OCI-M2 (cell line): Measurements from ENCODE around the gene ZNF646.

Experiments used
- DNase-seq: peaks from one replicate; lab custom pipeline; 2025; ENCODE audit not compliant: unreplicated experiment; lab: John Stamatoyannopoulos, UW

The ZNF646 gene

DNA sequence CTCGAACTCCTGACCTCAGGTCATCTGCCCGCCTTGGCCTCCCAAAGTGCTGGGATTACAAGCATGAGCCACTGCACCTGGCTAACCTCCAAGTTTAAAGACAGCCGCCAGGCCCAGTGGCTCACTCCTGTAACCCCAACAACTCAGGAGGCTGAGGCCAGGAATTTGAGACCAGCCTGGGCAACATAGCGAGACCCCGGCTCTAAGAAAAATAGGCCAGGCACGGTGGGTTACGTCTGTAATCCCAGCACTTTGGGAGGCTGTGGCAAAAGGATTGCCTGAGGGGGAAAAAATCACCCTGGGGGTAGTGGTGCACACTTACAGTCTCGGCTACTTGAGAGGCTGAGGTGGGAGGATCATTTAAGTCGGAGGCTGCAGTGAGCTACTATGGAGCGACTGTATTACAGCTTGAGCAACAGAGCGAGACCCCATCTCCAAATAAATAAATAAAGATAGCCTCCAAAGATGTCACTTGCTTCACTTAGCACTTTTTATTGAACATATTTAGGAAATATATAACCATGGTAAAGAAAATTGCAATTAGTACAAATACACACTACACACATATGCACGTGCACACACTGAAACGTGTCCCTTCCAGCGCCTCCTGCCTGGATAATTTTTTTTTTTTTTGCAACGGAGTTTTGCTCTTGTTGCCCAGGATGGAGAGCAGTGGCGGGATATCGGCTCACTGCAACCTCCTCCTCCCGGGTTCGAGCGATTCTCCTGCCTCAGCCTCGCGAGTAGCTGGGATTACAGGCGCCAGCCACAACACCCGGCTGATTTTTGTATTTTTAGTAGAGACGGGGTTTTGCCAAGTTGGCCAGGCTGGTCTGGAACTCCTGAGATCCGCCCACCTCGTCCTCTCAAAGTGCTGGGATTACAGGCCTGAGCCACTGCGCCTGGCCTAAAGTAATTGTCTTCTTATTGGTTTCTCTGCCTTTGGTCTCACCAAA, 32.6 kb downstream of the ZNF646 start:
- DNase-seq = no peak

DNA sequence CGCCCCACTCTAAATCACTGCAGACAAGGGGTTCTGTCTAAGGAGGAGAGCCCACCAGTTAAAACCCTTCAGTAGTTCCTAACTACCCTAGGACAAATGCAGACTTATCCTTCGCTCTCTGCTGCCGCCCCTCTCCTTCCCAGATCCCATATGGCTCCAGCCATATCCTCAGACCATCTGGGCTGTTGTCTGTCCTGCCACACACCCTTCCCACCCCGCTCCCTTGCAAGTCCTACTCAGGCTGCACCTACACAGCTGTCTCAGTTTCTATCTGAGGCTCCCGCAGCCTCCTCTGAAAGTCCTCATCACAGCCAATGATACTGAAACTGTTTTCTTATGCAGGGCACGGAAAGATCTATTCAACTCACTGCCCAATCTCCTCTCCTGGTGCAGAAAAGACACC, 33.2 kb downstream of the ZNF646 start:
- DNase-seq = no peak

DNA sequence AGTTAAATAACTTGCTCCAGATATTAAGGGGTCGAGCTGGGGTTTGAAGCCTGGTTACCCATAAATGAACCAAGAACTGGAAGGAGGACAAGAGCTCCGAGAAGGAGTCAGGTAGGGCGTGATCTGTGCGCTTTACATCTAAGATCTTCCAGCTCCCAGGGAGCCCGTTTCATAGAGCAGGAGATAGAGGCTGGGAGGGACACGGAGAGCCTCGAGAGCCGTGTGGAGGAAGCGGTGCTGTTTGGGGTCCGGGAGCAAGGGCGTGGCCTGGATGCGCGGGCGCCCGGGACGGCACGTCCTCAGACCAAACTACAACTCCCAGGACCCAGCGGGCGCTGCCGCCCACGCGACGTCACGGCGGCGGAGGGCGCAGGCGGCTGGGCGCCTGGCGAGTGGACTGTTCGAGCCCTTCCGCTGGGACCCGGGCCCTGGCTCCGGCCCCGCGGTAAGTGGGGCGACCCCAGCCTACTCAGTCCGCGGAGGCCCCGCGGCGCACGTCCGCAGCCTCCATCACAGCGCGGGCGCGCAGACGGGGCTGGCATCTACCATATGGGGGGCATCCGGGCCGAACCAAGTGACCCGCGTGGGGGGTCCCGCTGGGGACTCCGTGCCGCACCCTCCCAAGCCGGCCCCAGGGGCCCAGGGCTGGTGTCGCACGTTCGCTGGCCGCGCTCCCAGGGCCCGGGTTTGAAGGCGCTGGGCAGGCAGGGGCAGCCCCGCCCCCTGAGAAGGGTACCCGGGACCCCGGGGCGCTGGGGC, 34.0 kb downstream of the ZNF646 start, which contains the start of gene BCKDK:
Gene BCKDK (plus strand): TSS at position 352 of the 759 bp plus-strand sequence. CDS start 838 bp downstream, outside the sequence.
- DNase-seq = peak; percentile 31

DNA sequence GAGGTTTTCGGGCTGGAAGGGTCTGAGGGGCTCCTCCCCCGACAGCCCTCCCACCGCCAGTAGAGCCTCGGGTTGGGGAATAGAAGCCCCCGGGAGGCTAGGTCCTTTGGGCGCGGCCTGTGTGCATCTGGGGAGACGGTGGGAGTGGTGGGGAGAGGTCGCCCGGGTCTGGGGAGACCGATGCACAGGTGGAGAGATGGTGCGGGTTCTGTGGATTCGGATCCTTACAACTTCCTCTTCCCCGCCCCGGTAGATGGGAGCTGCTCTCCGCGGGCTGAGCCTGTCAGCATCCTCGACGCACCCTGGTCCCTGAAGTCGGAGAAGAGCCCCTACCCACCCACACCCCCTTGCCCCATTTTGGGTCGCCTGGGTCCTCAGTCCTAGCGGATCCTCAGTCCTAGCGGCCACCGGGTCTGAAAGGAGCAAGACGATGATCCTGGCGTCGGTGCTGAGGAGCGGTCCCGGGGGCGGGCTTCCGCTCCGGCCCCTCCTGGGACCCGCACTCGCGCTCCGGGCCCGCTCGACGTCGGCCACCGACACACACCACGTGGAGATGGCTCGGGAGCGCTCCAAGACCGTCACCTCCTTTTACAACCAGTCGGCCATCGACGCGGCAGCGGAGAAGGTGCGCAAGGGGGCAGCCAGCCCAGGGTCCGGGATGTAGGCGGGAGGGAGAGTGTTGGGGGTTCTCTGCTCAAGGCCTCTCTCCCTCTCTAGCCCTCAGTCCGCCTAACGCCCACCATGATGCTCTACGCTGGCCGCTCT, 34.8 kb downstream of the ZNF646 start:
- no peak for DNase-seq

DNA sequence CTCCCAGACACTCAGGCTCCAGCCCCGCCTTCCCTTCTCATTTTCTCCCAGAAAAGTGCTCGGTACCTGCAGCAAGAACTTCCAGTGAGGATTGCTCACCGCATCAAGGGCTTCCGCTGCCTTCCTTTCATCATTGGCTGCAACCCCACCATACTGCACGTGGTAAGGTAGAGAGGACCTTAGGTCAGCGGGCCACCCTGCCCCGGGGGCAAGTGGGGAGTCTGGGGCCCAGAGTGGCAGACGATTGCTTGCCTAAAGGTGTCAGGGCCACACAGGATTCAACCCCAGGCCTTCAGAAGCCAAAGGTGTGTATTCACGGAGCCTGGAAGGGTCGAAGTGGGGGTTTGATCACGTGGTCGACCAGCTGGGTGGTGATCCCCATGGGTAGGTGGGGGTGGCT, 35.4 kb downstream of the ZNF646 start:
- no peak for DNase-seq

DNA sequence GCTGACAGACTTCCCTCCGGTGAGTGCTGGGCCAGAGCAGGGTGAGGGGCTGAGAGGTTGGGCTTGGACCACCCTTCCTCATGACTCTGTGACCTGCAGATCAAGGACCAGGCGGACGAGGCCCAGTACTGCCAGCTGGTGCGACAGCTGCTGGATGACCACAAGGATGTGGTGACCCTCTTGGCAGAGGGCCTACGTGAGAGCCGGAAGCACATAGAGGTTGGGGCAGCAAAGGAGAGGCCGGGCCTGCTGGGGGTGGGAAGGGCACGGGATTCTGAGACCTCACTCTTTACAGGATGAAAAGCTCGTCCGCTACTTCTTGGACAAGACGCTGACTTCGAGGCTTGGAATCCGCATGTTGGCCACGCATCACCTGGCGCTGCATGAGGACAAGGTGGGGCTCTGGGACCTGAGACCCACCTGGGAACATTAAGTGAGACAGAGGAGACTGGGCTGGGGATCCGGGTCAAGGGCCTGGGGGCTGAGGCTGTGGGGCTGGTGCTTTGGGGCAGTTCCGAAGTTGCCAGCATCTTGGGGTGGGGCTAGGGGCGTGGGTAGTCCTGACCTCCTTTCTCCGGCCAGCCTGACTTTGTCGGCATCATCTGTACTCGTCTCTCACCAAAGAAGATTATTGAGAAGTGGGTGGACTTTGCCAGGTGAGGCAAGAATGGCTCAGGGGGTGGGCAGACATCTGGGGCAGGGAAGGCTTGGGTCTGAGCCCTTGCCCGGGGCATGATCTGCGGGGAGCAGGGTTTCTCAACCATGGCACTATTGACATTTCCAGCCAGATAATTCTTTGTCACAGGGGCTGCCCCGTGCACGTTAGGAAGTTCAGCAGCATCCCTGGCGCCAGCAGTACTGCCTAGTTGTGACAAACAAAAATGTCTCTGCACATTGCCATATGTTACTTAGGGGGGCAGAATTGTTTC, 36.1 kb downstream of the ZNF646 start:
- DNase-seq = no peak

DNA sequence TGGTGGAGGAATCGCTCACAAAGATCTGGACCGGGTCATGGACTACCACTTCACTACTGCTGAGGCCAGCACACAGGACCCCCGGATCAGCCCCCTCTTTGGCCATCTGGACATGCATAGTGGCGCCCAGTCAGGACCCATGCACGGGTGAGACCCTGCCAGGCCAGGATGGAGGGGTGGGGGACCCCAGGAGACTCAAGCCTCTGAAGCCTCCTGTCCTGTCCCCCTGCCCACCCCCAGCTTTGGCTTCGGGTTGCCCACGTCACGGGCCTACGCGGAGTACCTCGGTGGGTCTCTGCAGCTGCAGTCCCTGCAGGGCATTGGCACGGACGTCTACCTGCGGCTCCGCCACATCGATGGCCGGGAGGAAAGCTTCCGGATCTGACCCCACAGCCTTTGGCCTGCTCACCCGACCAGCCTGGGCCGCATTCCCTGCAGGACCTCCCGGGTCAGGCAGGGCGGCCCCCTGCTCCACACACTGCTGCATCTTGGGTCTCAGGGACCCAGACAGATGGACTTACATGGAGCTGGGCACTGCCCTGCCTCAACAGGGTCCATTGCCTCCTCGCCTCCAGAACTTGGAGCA, 37.8 kb downstream of the ZNF646 start:
- no peak for DNase-seq

DNA sequence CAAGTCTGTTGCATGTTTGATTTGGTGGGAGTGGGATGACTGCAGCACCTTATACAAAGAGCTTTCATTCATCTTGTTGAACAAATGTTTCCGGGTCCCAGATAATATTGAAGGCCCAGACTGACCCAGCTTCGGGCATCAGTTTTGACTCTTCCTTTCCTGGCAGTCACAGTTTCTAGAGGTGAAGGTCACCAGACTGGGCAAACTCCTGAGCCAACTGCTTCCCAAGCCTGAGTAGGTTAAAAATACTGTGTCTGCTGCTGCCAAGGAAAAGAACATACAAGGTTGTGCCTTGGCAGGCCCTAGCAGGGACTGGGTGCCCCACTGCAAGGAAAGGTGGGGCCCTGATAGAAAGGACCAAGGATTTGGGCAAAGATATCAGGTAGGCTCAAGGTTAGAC, 38.5 kb downstream of the ZNF646 start:
- no peak for DNase-seq

DNA sequence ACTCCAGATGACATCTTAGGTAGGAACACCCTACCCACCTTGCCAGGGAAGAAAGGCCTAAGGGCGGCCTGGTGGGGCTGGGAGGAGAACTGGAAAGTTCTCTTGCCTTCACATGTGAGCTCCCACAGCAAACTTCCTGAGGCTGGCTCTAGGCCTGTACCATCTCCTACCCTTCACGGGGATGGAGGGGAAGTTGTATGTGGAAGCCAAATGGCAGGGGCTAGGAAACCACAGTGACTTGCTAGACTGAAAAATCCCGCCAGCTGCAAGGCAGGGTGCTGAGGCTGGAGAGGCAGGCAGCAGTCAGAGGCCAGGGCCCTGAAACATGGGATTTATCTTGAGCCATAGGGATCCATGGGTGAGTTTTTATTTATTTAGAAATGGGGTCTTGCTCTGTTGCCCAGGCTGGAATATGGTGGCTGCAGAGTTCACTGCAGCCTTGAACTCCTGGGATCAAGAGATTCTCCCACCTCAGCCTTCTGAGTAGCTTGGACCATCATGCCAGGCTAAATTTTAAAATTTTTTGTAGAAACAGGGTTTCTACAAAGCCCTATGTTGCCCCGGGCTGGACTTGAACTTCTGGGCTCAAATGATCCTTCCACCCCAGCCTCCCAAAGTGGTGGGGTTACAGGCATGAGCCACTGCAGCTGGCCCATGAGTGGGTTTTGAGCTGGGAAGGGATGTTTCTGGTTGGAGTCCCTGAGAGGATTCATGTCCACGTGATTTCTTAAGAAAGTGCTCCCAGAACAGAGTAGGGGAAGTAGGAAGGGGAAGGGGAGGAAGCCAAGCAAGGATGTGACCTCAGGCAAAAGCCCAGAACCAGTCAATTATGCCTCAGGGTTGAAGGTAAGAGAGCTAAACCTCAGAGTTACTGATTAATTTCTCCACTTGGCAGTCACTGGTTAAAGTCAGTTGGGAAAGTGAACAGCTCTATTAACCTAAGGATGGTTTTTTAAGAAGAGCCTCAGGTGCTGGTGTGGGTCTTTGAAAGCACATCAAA, 39.2 kb downstream of the ZNF646 start:
- DNase-seq = no peak

DNA sequence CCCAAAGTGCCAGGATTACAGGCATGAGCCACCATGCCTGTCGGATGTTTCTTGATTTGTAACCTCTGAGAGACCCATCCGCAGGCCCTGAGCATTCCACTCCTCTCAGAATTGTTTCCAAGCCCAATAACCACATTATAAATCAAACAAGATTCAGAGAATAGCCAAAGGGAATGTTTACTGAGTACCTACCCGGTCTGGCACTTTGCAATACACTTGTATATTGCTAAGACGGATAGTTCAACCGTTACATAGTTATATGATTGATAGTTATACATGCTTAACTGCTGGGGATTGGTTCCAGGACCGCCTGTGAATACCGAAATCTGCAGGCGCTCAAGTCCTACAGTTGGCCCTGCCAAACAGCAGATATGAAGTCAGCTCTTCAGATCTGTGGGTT, 40.2 kb downstream of the ZNF646 start:
- DNase-seq = no peak

DNA sequence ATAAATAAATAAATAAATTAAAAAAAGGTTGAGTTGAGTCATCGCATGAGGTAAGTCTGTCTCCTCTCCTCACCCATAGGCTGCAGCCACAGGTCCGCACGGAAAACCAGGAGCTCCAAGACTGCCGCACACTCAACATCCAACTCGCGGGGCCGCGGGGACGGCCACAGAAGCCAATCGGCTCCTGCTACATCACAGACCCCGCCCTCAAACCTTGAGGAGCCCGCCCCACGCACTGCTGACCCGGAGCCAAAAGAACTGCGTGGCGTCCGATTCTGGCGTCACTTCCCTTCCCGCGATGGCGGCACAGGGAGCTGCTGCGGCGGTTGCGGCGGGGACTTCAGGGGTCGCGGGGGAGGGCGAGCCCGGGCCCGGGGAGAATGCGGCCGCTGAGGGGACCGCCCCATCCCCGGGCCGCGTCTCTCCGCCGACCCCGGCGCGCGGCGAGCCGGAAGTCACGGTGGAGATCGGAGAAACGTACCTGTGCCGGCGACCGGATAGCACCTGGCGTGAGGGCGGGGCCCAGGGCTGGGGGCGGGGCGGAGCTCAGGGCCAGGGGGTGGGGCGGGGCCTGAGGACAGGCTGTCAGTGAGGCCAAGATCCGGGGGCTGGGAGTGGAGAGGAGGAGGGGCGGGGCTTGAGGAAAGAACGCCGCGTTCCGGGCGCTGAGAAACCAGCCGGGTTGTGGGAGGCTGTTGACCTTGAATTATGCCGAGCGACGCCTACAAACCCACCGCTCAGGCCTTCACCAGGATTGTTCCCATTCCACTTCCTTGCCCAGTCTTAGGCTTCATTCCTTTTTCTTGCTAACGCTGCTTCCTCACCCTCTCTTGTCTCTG, 43.4 kb downstream of the ZNF646 start, which contains the start of gene KAT8:
Gene KAT8 (plus strand): TSS at position 281 of the 839 bp plus-strand sequence. CDS start 18 bp downstream, at position 299.
- peak; percentile 76 for DNase-seq

DNA sequence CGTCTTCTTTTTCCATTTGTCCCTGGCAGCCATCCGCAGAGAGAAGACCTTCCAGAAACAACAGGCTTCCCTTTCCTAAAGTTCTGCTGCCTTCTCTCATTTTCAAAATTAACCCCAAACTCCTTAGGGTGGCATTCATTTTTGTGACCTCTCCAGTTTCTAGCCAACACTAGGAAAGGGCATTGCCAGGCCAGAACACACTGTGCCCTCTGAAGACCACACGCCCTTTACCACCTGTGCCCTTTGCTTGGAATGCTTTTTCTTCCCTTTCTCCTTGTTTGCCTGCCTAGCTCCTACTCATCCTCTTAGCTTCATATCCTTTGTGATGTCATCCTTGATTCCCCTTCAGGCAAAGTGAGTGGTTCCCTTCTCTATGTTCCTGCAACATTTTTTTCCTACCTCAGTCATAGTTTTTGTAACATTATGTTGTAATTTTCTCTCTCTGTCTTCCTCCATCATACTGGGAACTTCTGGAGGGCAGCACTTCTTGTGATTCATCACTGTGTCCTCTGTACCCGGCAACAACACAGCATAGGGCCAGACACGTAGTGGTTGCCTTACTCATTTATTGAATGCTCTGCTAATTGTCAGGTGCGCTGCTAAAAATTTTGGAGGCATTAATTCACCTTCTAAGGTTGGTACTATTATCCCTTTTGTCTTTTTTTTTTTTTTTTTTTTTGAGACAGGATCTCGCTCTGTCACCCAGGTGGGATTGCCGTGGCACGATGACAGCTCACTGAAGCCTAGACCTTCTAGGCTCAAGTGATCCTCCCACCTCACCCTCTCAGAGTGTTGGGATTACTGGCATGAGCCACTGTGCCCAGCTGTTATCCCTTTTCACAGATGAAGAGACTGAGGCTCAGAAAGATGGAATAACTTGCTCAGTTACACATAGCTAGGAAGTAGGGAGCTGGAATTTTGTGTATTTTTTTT, 44.3 kb downstream of the ZNF646 start:
- no peak for DNase-seq

DNA sequence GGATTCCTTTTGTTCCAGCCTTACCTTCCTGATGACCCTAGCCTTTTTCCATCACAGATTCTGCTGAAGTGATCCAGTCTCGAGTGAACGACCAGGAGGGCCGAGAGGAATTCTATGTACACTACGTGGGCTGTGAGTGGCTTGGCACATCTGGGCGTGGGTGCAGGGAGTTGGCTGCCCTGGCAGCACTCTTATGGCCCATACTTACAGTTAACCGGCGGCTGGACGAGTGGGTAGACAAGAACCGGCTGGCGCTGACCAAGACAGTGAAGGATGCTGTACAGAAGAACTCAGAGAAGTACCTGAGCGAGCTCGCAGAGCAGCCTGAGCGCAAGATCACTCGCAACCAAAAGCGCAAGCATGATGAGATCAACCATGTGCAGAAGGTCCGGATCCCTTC, 45.9 kb downstream of the ZNF646 start:
- DNase-seq = no peak

DNA sequence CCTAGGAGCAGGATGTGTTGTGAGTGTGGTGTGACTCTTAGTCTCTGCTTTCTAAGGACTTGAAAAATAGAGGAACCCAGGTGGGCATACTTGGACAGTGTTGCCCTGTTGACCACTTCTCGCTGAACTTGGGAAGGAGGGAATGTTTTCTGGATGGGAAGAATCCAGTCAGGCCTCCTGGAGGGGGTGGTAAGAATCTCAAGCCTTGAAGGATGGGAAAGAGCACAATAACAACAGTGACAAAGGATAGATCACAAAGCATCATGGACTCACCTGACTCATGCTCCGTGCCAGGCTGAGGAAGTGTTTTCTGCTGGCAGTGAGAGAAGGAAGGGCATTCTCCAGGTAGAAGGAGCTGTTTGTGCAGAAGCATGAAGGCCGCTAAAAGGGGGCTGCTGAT, 51.6 kb downstream of the ZNF646 start:
- no peak for DNase-seq

DNA sequence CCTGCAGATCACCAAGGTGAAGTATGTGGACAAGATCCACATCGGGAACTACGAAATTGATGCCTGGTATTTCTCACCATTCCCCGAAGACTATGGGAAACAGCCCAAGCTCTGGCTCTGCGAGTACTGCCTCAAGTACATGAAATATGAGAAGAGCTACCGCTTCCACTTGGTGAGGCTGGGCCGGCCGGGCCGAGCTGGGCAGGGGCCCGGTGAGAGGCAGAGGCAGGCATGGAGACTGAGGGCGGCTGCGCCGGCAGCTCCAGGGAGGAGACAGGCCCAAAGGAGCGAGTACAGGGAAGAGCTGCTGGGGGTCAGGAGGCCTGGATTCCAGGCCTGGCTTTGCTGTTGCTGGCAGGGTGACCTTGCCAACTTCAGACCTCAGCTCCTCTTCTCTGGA, 53.0 kb downstream of the ZNF646 start:
- DNase-seq = no peak
